MM.1S (cell line): ENCODE results near the gene METTL16.

Experiments
- DNase-seq: peaks from one replicate; pipeline ENCODE4 v3.0.0-alpha.2; 2015
- H2AFZ ChIP-seq: fragments of 300-600 bp; sonication (generic); 2 replicates; pipeline ENCODE4 v1.6.0; 2016; ENCODE audit warnings: antibody characterized with exemption, low read length
- H3F3A ChIP-seq: fragments of 300-600 bp; sonication (generic); 2 replicates; pipeline ENCODE4 v1.6.1; 2016; ENCODE audit warnings: mild to moderate bottlenecking, antibody characterized with exemption, low read length, moderate library complexity, mixed read lengths; ENCODE audit not compliant: insufficient read depth
- H3K27ac ChIP-seq: fragments of 300-600 bp; sonication (generic); 2 replicates; pipeline ENCODE4 v1.5.1; 2016; ENCODE audit warnings: mild to moderate bottlenecking, low read length
- H3K27me3 ChIP-seq: fragments of 300-600 bp; sonication (generic); replicated peaks from 2 replicates; pipeline ENCODE4 v1.6.0; 2016; ENCODE audit warnings: low read length; ENCODE audit not compliant: insufficient read depth
- H3K36me3 ChIP-seq: fragments of 300-600 bp; sonication (generic); replicated peaks from 2 replicates; pipeline ENCODE4 v1.6.1; 2016; ENCODE audit warnings: mild to moderate bottlenecking, low read length, mixed read lengths; ENCODE audit not compliant: insufficient read depth
- H3K4me1 ChIP-seq: fragments of 300-600 bp; sonication (generic); 2 replicates; pipeline ENCODE4 v1.6.1; 2016; ENCODE audit warnings: low read length, mixed read lengths
- H3K4me2 ChIP-seq: fragments of 300-600 bp; sonication (generic); 2 replicates; pipeline ENCODE4 v1.6.0; 2016; ENCODE audit warnings: low read depth, low read length
- H3K4me3 ChIP-seq: fragments of 300-600 bp; sonication (generic); 2 replicates; pipeline ENCODE4 v1.5.1; 2016; ENCODE audit warnings: low read length, mixed read lengths
- H3K79me2 ChIP-seq: fragments of 300-600 bp; sonication (generic); 2 replicates; pipeline ENCODE4 v1.6.1; 2016; ENCODE audit warnings: mixed run types, low read length, mixed read lengths
- H3K9ac ChIP-seq: fragments of 300-600 bp; sonication (generic); 2 replicates; pipeline ENCODE4 v1.6.1; 2016; ENCODE audit warnings: low read length, mixed read lengths
- H3K9me2 ChIP-seq: fragments of 300-600 bp; sonication (generic); replicated peaks from 2 replicates; pipeline ENCODE4 v1.6.1; 2016; ENCODE audit warnings: mild to moderate bottlenecking, low read length, mixed read lengths; ENCODE audit not compliant: insufficient read depth
- H3K9me3 ChIP-seq: fragments of 300-600 bp; sonication (generic); replicated peaks from 2 replicates; pipeline ENCODE4 v1.6.1; 2016; ENCODE audit warnings: mild to moderate bottlenecking, low read length, mixed read lengths; ENCODE audit not compliant: insufficient read depth
- H4K20me1 ChIP-seq: fragments of 300-600 bp; sonication (generic); 2 replicates; pipeline ENCODE4 v1.6.1; 2016; ENCODE audit warnings: mild to moderate bottlenecking, low read length, moderate library complexity, mixed read lengths; ENCODE audit not compliant: insufficient read depth
- CTCF ChIP-seq: fragments of 300-600 bp; sonication (generic); IDR thresholded peaks from 2 replicates; pipeline ENCODE4 v1.5.1; 2016; ENCODE audit warnings: antibody characterized with exemption, low read length, mixed read lengths
- EZH2 ChIP-seq: fragments of 300-600 bp; sonication (generic); optimal IDR thresholded peaks from 2 replicates; pipeline ENCODE3; 2017; ENCODE audit warnings: low read depth, mild to moderate bottlenecking, antibody characterized with exemption, low read length, mixed read lengths
- EZH2phosphoT487 ChIP-seq: fragments of 300-600 bp; sonication (generic); IDR thresholded peaks from 2 replicates; pipeline ENCODE4 v1.6.1; 2018; ENCODE audit warnings: antibody characterized with exemption, low read length

METTL16 gene

GRCh38 chr17:2453866-2454265 lies 57.8 kb downstream of the METTL16 start:
- no peaks in the 10 kb centered on the region for H3F3A ChIP-seq
- no peaks in the 10 kb centered on the region for H3K4me1 ChIP-seq
- TF ChIP-seq CTCF: no peak
- TF ChIP-seq EZH2phosphoT487: no peak
- no peak for TF ChIP-seq EZH2
- H3K9me3 ChIP-seq: no peaks in the 10 kb centered on the region
- no peak overlapping the region for H3K4me3 ChIP-seq
- H3K27ac ChIP-seq: no peak overlapping the region
- DNase-seq: no peak
- no peak overlapping the region for H3K4me2 ChIP-seq
- H4K20me1 ChIP-seq: no peaks in the 10 kb centered on the region
- H3K79me2 ChIP-seq: peaks cover 13% of the 10 kb centered on the region
- no peaks in the 10 kb centered on the region for H3K9me2 ChIP-seq
- peaks cover 2% of the 10 kb centered on the region; the same call in 1 of the 2 replicates for H3K36me3 ChIP-seq
- no peak overlapping the region for H2AFZ ChIP-seq
- H3K9ac ChIP-seq: no peak overlapping the region
- H3K27me3 ChIP-seq: no peaks in the 10 kb centered on the region

GRCh38 chr17:2453325-2453724 lies 58.4 kb downstream of the METTL16 start:
- Histone ChIP-seq H3K9me3 (no peaks in the 10 kb centered on the region), H3K36me3 (peaks cover 2% of the 10 kb centered on the region; the same call in 1 of the 2 replicates), H3K4me3 (no peak overlapping the region), H3K9ac (no peak overlapping the region), H3K27me3 (no peaks in the 10 kb centered on the region), H4K20me1 (no peaks in the 10 kb centered on the region), H3F3A (no peaks in the 10 kb centered on the region), H3K4me2 (no peak overlapping the region), H3K9me2 (no peaks in the 10 kb centered on the region), H2AFZ (no peak overlapping the region), H3K4me1 (no peaks in the 10 kb centered on the region), H3K79me2 (peaks cover 13% of the 10 kb centered on the region), H3K27ac (no peak overlapping the region)
- TF ChIP-seq EZH2: no peak
- TF ChIP-seq EZH2phosphoT487: no peak
- no peak for TF ChIP-seq CTCF
- no peak for DNase-seq

GRCh38 chr17:2452216-2452750 lies 59.4 kb downstream of the METTL16 start:
- no peaks in the 10 kb centered on the region for H3F3A ChIP-seq
- no peaks in the 10 kb centered on the region for H3K9me2 ChIP-seq
- peaks cover 2% of the 10 kb centered on the region; the same call in 1 of the 2 replicates for H3K36me3 ChIP-seq
- H3K4me1 ChIP-seq: no peaks in the 10 kb centered on the region
- no peaks in the 10 kb centered on the region for H3K27me3 ChIP-seq
- no peak overlapping the region for H3K4me3 ChIP-seq
- H3K4me2 ChIP-seq: no peak overlapping the region
- no peak overlapping the region for H2AFZ ChIP-seq
- no peak for DNase-seq
- H3K27ac ChIP-seq: no peak overlapping the region
- no peaks in the 10 kb centered on the region for H3K9me3 ChIP-seq
- TF ChIP-seq CTCF (no peak), EZH2 (no peak), EZH2phosphoT487 (no peak)
- H4K20me1 ChIP-seq: no peaks in the 10 kb centered on the region
- H3K79me2 ChIP-seq: peaks cover 13% of the 10 kb centered on the region
- no peak overlapping the region for H3K9ac ChIP-seq
